Skeletal muscle tissue (tissue), 4 donors: ENCODE data around the gene MRPS9. TPM values are rescaled to one million over a fixed set of nuclear protein-coding genes. Genes with fewer than 3 reads are reported as not detected.

Experiments
- H3K27ac ChIP-seq: one replicate; pipeline ENCODE4 v1.7.0; 2013; ENCODE audit warnings: mild to moderate bottlenecking, low read depth, low read length, inconsistent platforms
- H3K27me3 ChIP-seq, 3 donors: one replicate each; pipeline ENCODE4 v1.7.0; 2013; ENCODE audit warnings: low read length in 3 of 3; ENCODE audit not compliant: control insufficient read depth in 3 of 3, insufficient read depth in 3 of 3
- H3K36me3 ChIP-seq, 3 donors: one replicate each; pipeline ENCODE4 v1.7.0; 2013; ENCODE audit warnings: low read length in 3 of 3; ENCODE audit not compliant: control insufficient read depth in 3 of 3, insufficient read depth in 3 of 3
- H3K4me1 ChIP-seq, 3 donors: one replicate each; pipeline ENCODE4 v1.7.0; 2013; ENCODE audit warnings: low read length in 3 of 3, mild to moderate bottlenecking in 3 of 3; ENCODE audit not compliant: control insufficient read depth in 3 of 3, insufficient read depth in 3 of 3
- H3K4me3 ChIP-seq, 3 donors: one replicate each; pipeline ENCODE4 v1.7.0; 2013; ENCODE audit warnings: low read length in 3 of 3
- H3K9ac ChIP-seq, 3 donors: one replicate each; pipeline ENCODE4 v1.7.0; 2013; ENCODE audit warnings: low read length in 3 of 3, mild to moderate bottlenecking in 3 of 3, moderate library complexity in 2 of 3, low read depth in 1 of 3
- H3K9me3 ChIP-seq, 3 donors: one replicate each; pipeline ENCODE4 v1.7.0; 2013; ENCODE audit warnings: low read length in 3 of 3; ENCODE audit not compliant: control insufficient read depth in 3 of 3
- total RNA-seq: library from RNA; depleted of rRNA; stranded (reverse); fragments of >200 nt; gene quantifications from one replicate; pipeline ENCODE4 v1.2.3, GENCODE V29; 2014
- donor health status: Osteomylitis.

Gene MRPS9
- total RNA-seq, 1 donor from 2014 or later, result 23.5 TPM

DNA sequence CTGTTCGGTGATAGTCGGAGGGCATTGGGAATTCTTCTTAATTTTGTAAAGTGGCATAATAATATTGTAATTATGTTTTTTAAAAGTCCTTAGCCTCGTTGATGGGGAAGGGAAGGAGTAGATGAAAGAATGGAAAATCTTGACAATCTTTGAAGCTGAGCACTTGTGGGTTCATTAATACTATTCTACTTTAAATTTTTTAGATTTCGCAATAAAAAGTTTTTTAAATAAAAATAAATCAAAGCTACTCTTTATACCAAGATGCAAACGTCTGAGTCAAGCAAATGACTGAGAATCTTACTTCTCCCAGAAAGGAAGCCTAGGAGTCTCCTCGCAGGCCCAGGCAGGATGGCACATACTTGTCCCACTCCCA, 105.2 kb downstream of the MRPS9 start:
- H3K4me3 ChIP-seq, result no peak overlapping the region
- H3K27me3 ChIP-seq, result peaks cover 28 to 48% (median 39%) of the 10 kb centered on the region in 3 donors
- H3K27ac ChIP-seq, result no peak overlapping the region

DNA sequence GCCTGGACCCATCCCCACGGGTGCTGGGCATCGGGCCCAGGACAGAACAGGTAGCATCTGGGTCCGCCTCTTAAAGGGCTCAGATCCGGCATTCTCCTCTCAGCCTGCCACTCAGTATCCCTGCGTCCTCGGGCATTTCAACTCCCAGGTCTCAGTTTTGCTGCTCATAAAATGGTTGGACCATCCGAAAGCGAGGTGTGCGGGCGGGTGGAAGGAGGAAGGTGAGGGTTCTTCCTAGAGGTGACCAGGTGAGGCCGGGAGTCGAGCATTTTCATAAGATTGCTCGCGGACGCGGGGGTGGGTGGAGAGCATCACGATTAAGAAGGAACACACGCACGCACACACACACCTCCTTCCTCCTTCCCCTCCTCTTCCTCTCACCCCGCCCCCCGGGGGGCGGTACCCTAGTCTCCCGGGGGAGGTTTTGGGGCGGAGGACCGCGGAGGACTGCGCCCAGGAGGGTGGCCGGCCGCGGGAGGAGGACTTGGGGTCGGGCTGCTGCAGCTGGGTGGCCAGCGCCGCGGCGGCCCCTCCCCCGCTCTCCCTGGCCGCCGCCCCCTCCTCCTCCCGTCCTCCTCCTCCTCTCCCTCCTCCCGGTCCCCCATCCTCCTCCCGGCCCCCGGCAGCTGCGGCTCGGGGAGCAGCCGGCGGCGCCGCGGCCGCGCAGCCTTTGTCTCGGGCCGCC, 105.7 kb downstream of the MRPS9 start:
- H3K27ac ChIP-seq, result no peak overlapping the region
- peaks cover 0 to 2% (median 0%) of the 10 kb centered on the region in 3 donors for H3K4me1 ChIP-seq
- H3K27me3 ChIP-seq, result peaks cover 28 to 46% (median 39%) of the 10 kb centered on the region in 3 donors
- no peaks in the 10 kb centered on the region for H3K9me3 ChIP-seq
- no peak overlapping the region for H3K4me3 ChIP-seq
- H3K9ac ChIP-seq, result no peak overlapping the region
- H3K36me3 ChIP-seq, result no peaks in the 10 kb centered on the region

More for the DNA sequence above, 105.2 kb downstream of the MRPS9 start:
- no peaks in the 10 kb centered on the region for H3K9me3 ChIP-seq
- no peaks in the 10 kb centered on the region for H3K36me3 ChIP-seq
- peaks cover 0 to 2% (median 0%) of the 10 kb centered on the region in 3 donors for H3K4me1 ChIP-seq
- H3K9ac ChIP-seq, result no peak overlapping the region

- Histone ChIP-seq H3K4me3 (no peak overlapping the region), H3K9ac (no peak overlapping the region), H3K4me1 (peaks cover 0 to 2% (median 0%) of the 10 kb centered on the region in 3 donors), H3K27ac (no peak overlapping the region), H3K9me3 (no peaks in the 10 kb centered on the region), H3K27me3 (peaks cover 28 to 46% (median 39%) of the 10 kb centered on the region in 3 donors), H3K36me3 (no peaks in the 10 kb centered on the region)
Measured at GRCh38 chr2:105144152-105144940, 106.5 kb downstream of the MRPS9 start.

DNA sequence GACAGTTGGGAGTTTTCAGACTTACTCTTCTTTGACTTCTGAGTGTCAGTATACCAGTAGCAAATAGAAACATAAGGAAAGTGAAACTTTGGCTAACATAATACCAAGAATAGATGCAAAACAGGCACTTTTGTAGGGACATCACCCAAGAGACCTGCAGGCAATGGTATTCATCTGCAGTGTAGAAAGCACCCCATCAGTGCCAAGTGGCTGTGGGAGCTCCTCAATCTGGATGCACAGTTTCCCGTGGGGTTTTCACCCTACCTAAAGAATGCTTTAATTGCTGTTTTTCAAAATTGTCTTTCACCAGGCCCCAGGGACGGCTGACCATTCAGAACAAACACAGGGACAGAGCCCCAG, 107.1 kb downstream of the MRPS9 start:
- no peak overlapping the region for H3K27ac ChIP-seq
- H3K9me3 ChIP-seq, result no peaks in the 10 kb centered on the region
- H3K4me1 ChIP-seq, result peaks cover 0 to 2% (median 0%) of the 10 kb centered on the region in 3 donors
- no peak overlapping the region for H3K4me3 ChIP-seq
- no peaks in the 10 kb centered on the region for H3K36me3 ChIP-seq
- no peak overlapping the region for H3K9ac ChIP-seq
- H3K27me3 ChIP-seq, result peaks cover 28 to 46% (median 39%) of the 10 kb centered on the region in 3 donors

DNA sequence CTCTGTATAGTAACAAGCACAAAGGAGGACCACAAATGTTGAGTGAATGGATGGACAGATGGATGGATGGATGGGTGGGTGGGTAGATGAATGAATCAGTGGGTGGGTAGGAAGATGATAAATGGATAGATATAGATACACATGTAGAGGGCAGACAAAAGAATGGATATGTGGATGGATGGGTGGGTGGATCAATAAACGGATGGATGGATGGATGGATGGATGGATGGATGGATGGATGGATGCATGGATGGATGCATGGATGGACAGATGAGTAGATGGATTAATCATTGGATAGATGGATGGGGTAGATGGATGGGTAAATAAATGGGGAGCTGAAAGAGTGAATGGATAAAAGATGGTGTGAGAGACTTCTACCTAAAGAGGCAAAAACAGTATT, 111.4 kb downstream of the MRPS9 start:
- H3K4me1 ChIP-seq, result peaks cover 0 to 2% (median 0%) of the 10 kb centered on the region in 3 donors
- no peaks in the 10 kb centered on the region for H3K36me3 ChIP-seq
- peaks cover 22 to 36% (median 26%) of the 10 kb centered on the region in 3 donors for H3K27me3 ChIP-seq

More for the DNA sequence above, 111.4 kb downstream of the MRPS9 start:
- no peak overlapping the region for H3K9ac ChIP-seq
- H3K27ac ChIP-seq, result no peak overlapping the region
- H3K9me3 ChIP-seq, result no peaks in the 10 kb centered on the region
- no peak overlapping the region for H3K4me3 ChIP-seq

Other genes starting within 250 kb of the MRPS9 start
- gene POU3F3, start 184.0 kb upstream of the MRPS9 start, total RNA-seq, result 0.52 TPM
- not detected for gene GPR45, start 203.7 kb downstream of the MRPS9 start, total RNA-seq